K562 (cell line): ENCODE data around the gene DELE1. TPM values are rescaled to one million over a fixed set of nuclear protein-coding genes. Genes with fewer than 3 reads are reported as not detected.

Source experiments
- ATAC-seq: fragments of 200-7000 bp; cut with Tn5 transposase; 3 replicates; pipeline ENCODE4 v1.9.1; 2020; ENCODE audit warnings: moderate library complexity
- BruUV-seq: library from RNA; stranded (reverse); fragments of 400-500 nt; replicated peaks from 2 replicates; lab custom pipeline; 2021; lab: Mats Ljungman, UMichigan
- CTCF ChIA-PET: fragments of 300-600 bp; formaldehyde crosslinking; extraction: SDS; loops from one replicate; lab custom pipeline; 2021; ENCODE audit warnings: low intra/inter-chr PET ratio; lab: Yijun Ruan, JAX
- POLR2A ChIA-PET: fragments of 300-600, 350-650 bp; sonication (Branson Sonifier 250); formaldehyde crosslinking; extraction: SDS; loops from one replicate; lab custom pipeline; 2021; ENCODE audit warnings: antibody characterized with exemption, inconsistent platforms; lab: Yijun Ruan, JAX
- DNase-seq, 4 experiments: peaks; one replicate each; pipeline versions ENCODE4 v3.0.0 to v3.0.0-alpha.2; 2011 to 2018; ENCODE audit warnings: low spot score in 3 of 4, mixed read lengths in 3 of 4; ENCODE audit errors: extremely low read depth in 1 of 4
- FAIRE-seq: peaks from 2 replicates; lab custom pipeline; 2011; peaks lifted over from hg19 to GRCh38; lab: Jason Lieb, UNC
- H2AFZ ChIP-seq: 2 replicates; pipeline ENCODE4 v1.6.0; 2011; ENCODE audit warnings: low read depth, low read length, control low read depth, inconsistent platforms
- H3K27ac ChIP-seq: fragments of 200-600 bp; 3 replicates; pipeline ENCODE4 v1.8.0; 2011; ENCODE audit warnings: low read depth, mild to moderate bottlenecking, control low read depth, inconsistent platforms, low read length, moderate library complexity, mixed read lengths; ENCODE audit errors: extremely low read depth
- H3K27me3 ChIP-seq, 2 experiments: fragments of 300-600 bp in 1 of 2; 2 replicates in 1 of 2; 3 replicates in 1 of 2; pipeline versions ENCODE4 v1.6.0 to v1.8.0; 2011; ENCODE audit warnings: inconsistent platforms in 2 of 2, low read length in 2 of 2, mild to moderate bottlenecking in 1 of 2, mixed read lengths in 1 of 2, moderate library complexity in 1 of 2; ENCODE audit not compliant: control insufficient read depth in 2 of 2, insufficient read depth in 2 of 2
- H3K36me3 ChIP-seq: fragments of 300-600 bp; 3 replicates; pipeline ENCODE4 v1.8.0; 2011; ENCODE audit warnings: mild to moderate bottlenecking, low read length, inconsistent platforms; ENCODE audit not compliant: control insufficient read depth, insufficient read depth
- H3K4me1 ChIP-seq, 2 experiments: fragments of 200-600 bp in 1 of 2; replicated peaks in 1 of 2; 2 replicates in 1 of 2; 3 replicates in 1 of 2; pipeline versions ENCODE4 v1.5.1 to v1.8.0; 2011; ENCODE audit warnings: inconsistent platforms in 2 of 2, low read length in 2 of 2, mild to moderate bottlenecking in 1 of 2, mixed read lengths in 1 of 2, moderate library complexity in 1 of 2; ENCODE audit not compliant: control insufficient read depth in 2 of 2, insufficient read depth in 2 of 2
- H3K4me2 ChIP-seq: 2 replicates; pipeline ENCODE4 v1.6.1; 2011; ENCODE audit warnings: low read length, control low read depth, inconsistent platforms, mixed read lengths; ENCODE audit not compliant: insufficient read depth
- H3K4me3 ChIP-seq: fragments of 200-600 bp; sonication (generic), shearing (Covaris generic); 2 replicates; pipeline ENCODE4 v1.5.1; 2016; ENCODE audit warnings: control low read depth, inconsistent platforms
- H3K79me2 ChIP-seq: fragments of 200-600 bp; 3 replicates; pipeline ENCODE4 v1.8.0; 2011; ENCODE audit warnings: low read length, inconsistent platforms; ENCODE audit not compliant: control insufficient read depth, insufficient read depth
- H3K9ac ChIP-seq, 2 experiments: 2 replicates each; pipeline versions ENCODE4 v1.6.0 to v1.6.1; 2011; ENCODE audit warnings: low read depth in 2 of 2, low read length in 2 of 2, control low read depth in 1 of 2, inconsistent platforms in 1 of 2, mild to moderate bottlenecking in 1 of 2, mixed read lengths in 1 of 2; ENCODE audit not compliant: insufficient read depth in 1 of 2
- H3K9me1 ChIP-seq: one replicate; pipeline ENCODE4 v1.6.0; 2011; ENCODE audit warnings: inconsistent platforms, mild to moderate bottlenecking, low read length, moderate library complexity; ENCODE audit not compliant: control insufficient read depth, insufficient read depth
- H3K9me3 ChIP-seq: replicated peaks from 2 replicates; pipeline ENCODE4 v1.5.1; 2011; ENCODE audit warnings: low read depth, low read length, inconsistent platforms; ENCODE audit not compliant: control insufficient read depth, insufficient read depth
- H4K20me1 ChIP-seq: replicated peaks from 2 replicates; pipeline ENCODE4 v1.6.1; 2011; ENCODE audit warnings: low read length, inconsistent platforms, mixed read lengths; ENCODE audit not compliant: control insufficient read depth, insufficient read depth
- ARID4B ChIP-seq: sonication (generic); formaldehyde crosslinking; IDR thresholded peaks from 2 replicates; pipeline ENCODE4 v1.8.0; 2022; ENCODE audit warnings: mild to moderate bottlenecking, missing genetic modification reagents
- ESRRB ChIP-seq: fragments of 250-450 bp; sonication (Bioruptor Pico); IDR thresholded peaks from 2 replicates; pipeline ENCODE4 v1.5.0; 2020; ENCODE audit warnings: mild to moderate bottlenecking, moderate library complexity, borderline replicate concordance
- TAF1 ChIP-seq: IDR thresholded peaks from 2 replicates; pipeline ENCODE4 v1.6.1; 2011; ENCODE audit warnings: mild to moderate bottlenecking, low read length, moderate library complexity; ENCODE audit not compliant: insufficient read depth, control insufficient read depth, severe bottlenecking; ENCODE audit errors: extremely low read depth
- ZBED1 ChIP-seq: IDR thresholded peaks from 2 replicates; pipeline ENCODE4 v1.6.1; 2014
- ZFPM2 ChIP-seq: fragments of 250-450 bp; sonication (Bioruptor Pico); IDR thresholded peaks from 2 replicates; pipeline ENCODE4 v1.5.1; 2022; ENCODE audit warnings: mild to moderate bottlenecking
- ZNF766 ChIP-seq: fragments of 200-800 bp; sonication (Bioruptor generic); conservative IDR thresholded peaks from 2 replicates; pipeline ENCODE4 v1.6.1; 2016; ENCODE audit warnings: missing genetic modification characterization, missing compliant biosample characterization
- WGBS: fragments of 100-300 bp; shearing (Covaris generic); methylation state at CpG from one replicate; pipeline ENCODE4 v1.1.6; 2016; ENCODE audit warnings: low coverage, mixed read lengths; ENCODE audit not compliant: insufficient coverage; ENCODE audit errors: missing lambda C conversion rate; 5-methylcytosine and 5-hydroxymethylcytosine counted together
- in situ Hi-C: fragments of 300-500 bp; cut with MboI; formaldehyde crosslinking; loops from 4 replicates; pipeline ENCODE4 v1.15.0; 2018; ENCODE audit warnings: inconsistent platforms, mixed read lengths
- intact Hi-C: fragments of 100-400 bp; cut with micrococcal nuclease; formaldehyde crosslinking; loops from 2 replicates; pipeline ENCODE4 v1.14.2; 2022
- polyA plus RNA-seq, 8 experiments: library from polyadenylated mRNA; depleted of rRNA in 4 of 8; stranded (reverse) in 5 of 8; unstranded in 3 of 8; fragments of >200 nt; fragmentation: Nextera tagmentation in 2 of 8; fragmentation: Illumina TruSeq in 1 of 8; extraction: Ambion mirVana in 2 of 8; extraction: Trizol in 1 of 8; gene quantifications; 2 replicates each; pipeline versions ENCODE4 v1.2.1 to v1.2.3, GENCODE V29; 2011 to 2014; ENCODE audit warnings: inconsistent platforms in 1 of 8, missing spikeins in 1 of 8
- total RNA-seq, 7 experiments: library from RNA; depleted of rRNA in 6 of 7; stranded (reverse); fragments of >200 nt in 6 of 7; fragmentation: Illumina TruSeq in 2 of 7; extraction: Trizol in 2 of 7; gene quantifications; 2 replicates each; pipeline versions ENCODE4 v1.2.1 to v1.2.3, GENCODE V29; 2011 to 2021; ENCODE audit warnings: low replicate concordance in 1 of 7

Gene DELE1
- total and polyA plus RNA-seq, 9 of the 15 experiments (the other 6 are each of a cell fraction or from before 2014, with no cell fraction given), result 16.6 to 74.4 (median 49.8) TPM

GRCh38 chr5:141976176-141976575 is 52.5 kb downstream of the DELE1 start:
- Histone ChIP-seq H3K36me3 (peaks cover 93% of the 10 kb centered on the region), H3K27ac (no peak overlapping the region), H3K4me2 (no peak overlapping the region), H3K9me3 (no peaks in the 10 kb centered on the region), H3K9ac (no peak overlapping the region), H3K27me3 (no peaks in the 10 kb centered on the region), H4K20me1 (no peaks in the 10 kb centered on the region), H3K79me2 (peaks cover 21% of the 10 kb centered on the region), H3K4me1 (peaks cover 0 to under 1% of the 10 kb centered on the region in 2 experiments; a peak in 1 of 5 replicates), H3K9me1 (no peaks in the 10 kb centered on the region), H2AFZ (no peak overlapping the region), H3K4me3 (no peak overlapping the region)
- FAIRE-seq (no peak), ATAC-seq (no peak), DNase-seq (no peak)
- 93% methylated on average over 6 of the region's 6 CpGs for WGBS
- in situ Hi-C loops, result no loop called here
- BruUV-seq, result no TSS peak
- intact Hi-C loops, result no loop called here
- TF ChIP-seq ARID4B (CRISPR knock-in tag), result no peak
- no peak for TF ChIP-seq ZBED1
- TF ChIP-seq ZFPM2, result no peak
- TF ChIP-seq TAF1, result no peak
- no peak for TF ChIP-seq ZNF766
- TF ChIP-seq ESRRB (CRISPR knock-in tag), result no peak
- CTCF ChIA-PET, result no interaction called here
- POLR2A ChIA-PET, result interaction anchor here (0.6 to 3.9 kb wide), 7 partner anchors 10 to 188 kb away, joined by 3 to 16 read pairs (median 3); no protein-coding TSS in a partner anchor
